ENCODE results near the gene AADACL4.

GRCh38 chr1:12649971-12650421 is 6.1 kb downstream of the AADACL4 start:
- TF ChIP-seq REST (IDR thresholded peaks at IDR 0.05; ENCODE audit: insufficient read depth in 1 of 2, low read depth in 2 of 2, low read length in 1 of 2) (no peak), CTCF (IDR thresholded peaks at IDR 0.05) (no peak), POLR2AphosphoS5 (IDR thresholded peaks at IDR 0.05; ENCODE audit: low read depth, low read length) (no peak), SIN3A (IDR thresholded peaks at IDR 0.05; ENCODE audit: borderline replicate concordance, insufficient read depth, low read depth, low read length) (no peak)

Measured in Panc1 (cell line).